Activated naive CD4-positive, alpha-beta T cell treated with anti-CD3 and anti-CD28 coated beads, Interleukin-2, amount 10 ng/mL, durations not matched to agents 7 days and 5 days (primary cell): Measurements from ENCODE around the gene RYR3.
"Not testable (repeated sequence)": the region's sequence is repeated elsewhere in the genome, so short reads cannot be mapped to it uniquely, and the experiment has no call there.

ENCODE experiments used
- CTCF ChIA-PET: fragments of 350-600 bp; sonication (Branson Sonifier 250); formaldehyde crosslinking; loops from one replicate; lab custom pipeline; 2021; ENCODE audit warnings: antibody characterized with exemption; lab: Charles Lee
- DNase-seq: peaks from one replicate; pipeline ENCODE4 v3.0.0-alpha.2; 2020
- H3K27ac Mint-ChIP-seq: one replicate; pipeline ENCODE4 v1.8.0; 2021; ENCODE audit warnings: mild to moderate bottlenecking, moderate library complexity, mixed read lengths
- H3K27me3 Mint-ChIP-seq: one replicate; pipeline ENCODE4 v1.8.0; 2021; ENCODE audit warnings: mild to moderate bottlenecking, mixed read lengths
- H3K36me3 Mint-ChIP-seq: one replicate; pipeline ENCODE4 v1.8.0; 2021; ENCODE audit warnings: mixed read lengths
- H3K4me1 Mint-ChIP-seq: one replicate; pipeline ENCODE4 v1.8.0; 2021; ENCODE audit warnings: mixed read lengths
- H3K4me3 Mint-ChIP-seq: one replicate; pipeline ENCODE4 v1.8.0; 2021; ENCODE audit warnings: mild to moderate bottlenecking, moderate library complexity, mixed read lengths
- H3K9me3 Mint-ChIP-seq: one replicate; pipeline ENCODE4 v1.8.0; 2021; ENCODE audit warnings: mixed read lengths

Gene RYR3

DNA sequence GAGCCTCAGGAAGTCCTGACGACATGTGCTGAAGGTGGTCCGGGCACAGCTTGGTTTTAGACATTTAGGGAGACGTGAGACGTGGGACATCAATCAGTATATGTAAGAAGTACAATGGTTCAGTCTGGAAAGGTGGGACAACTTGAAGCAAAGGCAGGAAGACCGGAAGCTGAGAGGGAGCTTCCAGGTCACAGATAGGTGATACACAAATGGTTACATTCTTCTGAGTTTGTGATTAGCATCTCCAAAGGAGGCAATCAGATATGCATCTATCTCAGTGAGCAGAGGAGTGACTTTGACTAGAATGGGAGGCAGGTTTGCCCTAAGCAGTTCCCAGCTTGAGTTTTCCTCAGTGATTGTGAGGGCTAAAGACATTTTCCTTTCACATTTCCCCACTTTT lies 282.1 kb downstream of the RYR3 start:
- H3K27me3 Mint-ChIP-seq, result no peaks in the 10 kb centered on the region
- no peak for DNase-seq
- no peak overlapping the region for H3K27ac Mint-ChIP-seq
- no peak overlapping the region for H3K4me3 Mint-ChIP-seq
- no peaks in the 10 kb centered on the region for H3K4me1 Mint-ChIP-seq
- CTCF ChIA-PET, result no interaction called here
- peaks cover 2% of the 10 kb centered on the region for H3K9me3 Mint-ChIP-seq
- H3K36me3 Mint-ChIP-seq, result no peaks in the 10 kb centered on the region

- H3K27me3 Mint-ChIP-seq, result not testable (repeated sequence)
Measured at GRCh38 chr15:33598382-33598781, 287.6 kb downstream of the RYR3 start.

DNA sequence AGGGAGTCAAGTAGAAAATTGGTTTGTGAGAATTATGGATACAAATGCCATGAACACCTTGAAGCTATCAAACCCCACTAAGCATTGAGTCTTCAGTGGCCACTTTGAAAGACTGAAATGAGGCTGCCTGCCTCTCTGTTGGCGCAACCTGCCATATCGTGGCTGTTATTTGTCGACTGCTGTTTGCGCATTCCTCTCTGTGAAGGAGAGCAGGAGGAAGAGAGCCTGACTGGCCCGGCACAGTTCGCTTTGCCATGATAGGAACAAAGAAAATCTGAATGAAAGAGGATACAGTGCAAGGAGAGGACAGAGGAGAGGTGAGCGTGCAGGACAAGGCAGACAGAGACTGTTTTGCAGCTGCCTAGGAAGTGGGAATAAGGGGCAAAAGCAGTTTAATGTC lies 289.4 kb downstream of the RYR3 start:
- CTCF ChIA-PET, result no interaction called here
- DNase-seq, result no peak
- no peak overlapping the region for H3K4me3 Mint-ChIP-seq
- H3K9me3 Mint-ChIP-seq, result no peaks in the 10 kb centered on the region
- H3K4me1 Mint-ChIP-seq, result no peaks in the 10 kb centered on the region
- no peaks in the 10 kb centered on the region for H3K27me3 Mint-ChIP-seq
- H3K27ac Mint-ChIP-seq, result no peak overlapping the region
- no peaks in the 10 kb centered on the region for H3K36me3 Mint-ChIP-seq

More at GRCh38 chr15:33598382-33598781, 287.6 kb downstream of the RYR3 start:
- H3K4me3 Mint-ChIP-seq, H3K36me3 Mint-ChIP-seq, H3K9me3 Mint-ChIP-seq, H3K4me1 Mint-ChIP-seq, CTCF ChIA-PET, DNase-seq, H3K27ac Mint-ChIP-seq: not testable (repeated sequence)

DNA sequence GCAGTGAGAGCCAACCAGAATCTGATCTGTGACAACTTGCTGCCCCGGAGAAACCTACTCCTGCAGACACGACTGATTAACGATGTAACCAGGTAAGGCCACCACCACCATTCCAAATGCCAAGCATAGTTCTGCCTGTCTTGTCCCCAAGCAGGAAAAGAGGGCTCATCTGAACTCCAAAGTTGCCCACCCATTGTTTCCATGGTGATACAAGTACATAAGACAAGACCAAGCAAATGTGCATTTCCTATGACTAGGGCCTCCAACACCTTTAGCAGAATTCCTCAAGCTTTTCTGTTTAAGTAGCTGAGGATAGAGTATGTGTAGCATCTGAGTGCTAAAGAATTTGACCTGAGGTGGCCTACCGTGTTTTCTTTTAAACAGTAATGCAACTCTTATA lies 290.7 kb downstream of the RYR3 start:
- CTCF ChIA-PET, result no interaction called here
- no peak overlapping the region for H3K27ac Mint-ChIP-seq
- DNase-seq, result no peak
- no peaks in the 10 kb centered on the region for H3K36me3 Mint-ChIP-seq
- H3K27me3 Mint-ChIP-seq, result no peaks in the 10 kb centered on the region
- H3K4me1 Mint-ChIP-seq, result no peaks in the 10 kb centered on the region
- no peaks in the 10 kb centered on the region for H3K9me3 Mint-ChIP-seq
- H3K4me3 Mint-ChIP-seq, result no peak overlapping the region

DNA sequence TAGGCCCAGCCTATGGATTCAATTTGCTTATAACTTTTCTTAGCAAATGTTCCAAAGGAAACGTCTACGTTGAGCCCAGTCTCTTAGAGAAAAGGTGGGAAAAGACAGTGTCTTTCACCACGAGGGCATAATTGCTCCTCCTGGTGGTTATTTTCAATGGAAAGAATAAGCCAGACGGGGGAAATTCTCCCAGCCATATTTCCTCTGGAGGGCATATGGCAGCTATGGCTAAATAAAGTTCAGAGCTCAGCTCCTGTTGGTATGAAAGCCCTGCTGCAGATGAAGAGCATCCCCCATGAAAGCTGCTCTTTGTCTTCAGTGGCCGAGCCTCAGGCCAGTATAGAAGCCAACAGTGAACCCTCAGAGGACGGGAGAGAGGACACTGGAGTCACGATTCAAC lies 297.9 kb downstream of the RYR3 start:
- CTCF ChIA-PET, result no interaction called here
- Mint-ChIP-seq H3K4me3 (no peak overlapping the region), H3K4me1 (no peaks in the 10 kb centered on the region), H3K9me3 (no peaks in the 10 kb centered on the region), H3K27ac (no peak overlapping the region), H3K36me3 (no peaks in the 10 kb centered on the region), H3K27me3 (no peaks in the 10 kb centered on the region)
- no peak for DNase-seq

- CTCF ChIA-PET, result no interaction called here
- no peak overlapping the region for H3K4me3 Mint-ChIP-seq
- no peaks in the 10 kb centered on the region for H3K4me1 Mint-ChIP-seq
- H3K27ac Mint-ChIP-seq, result no peak overlapping the region
- H3K9me3 Mint-ChIP-seq, result no peaks in the 10 kb centered on the region
- no peaks in the 10 kb centered on the region for H3K27me3 Mint-ChIP-seq
- no peaks in the 10 kb centered on the region for H3K36me3 Mint-ChIP-seq
- no peak for DNase-seq
Measured at GRCh38 chr15:33612721-33613304, 302.0 kb downstream of the RYR3 start.

DNA sequence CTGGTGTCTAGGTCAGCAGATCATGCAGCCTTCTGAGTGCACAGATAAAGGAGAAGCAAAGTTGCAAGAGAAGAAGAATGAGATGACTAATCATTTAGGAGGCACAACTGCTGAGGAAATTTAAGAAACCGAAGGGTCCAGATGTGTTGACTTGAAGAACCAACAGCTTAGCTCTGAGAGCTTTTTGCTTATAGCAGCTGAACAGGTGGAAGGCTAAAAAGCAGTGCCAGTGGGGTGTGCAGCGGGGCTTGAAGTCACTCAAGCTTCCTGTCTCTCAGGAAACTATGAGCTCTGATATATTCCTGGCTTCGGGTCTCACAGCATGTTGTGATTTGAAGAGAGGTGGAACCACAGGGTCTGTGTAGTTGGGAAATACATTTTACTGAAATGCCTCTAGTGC lies 305.7 kb downstream of the RYR3 start:
- CTCF ChIA-PET, result no interaction called here
- Mint-ChIP-seq H3K4me1 (no peaks in the 10 kb centered on the region), H3K9me3 (no peaks in the 10 kb centered on the region), H3K27me3 (no peaks in the 10 kb centered on the region), H3K27ac (no peak overlapping the region), H3K4me3 (no peak overlapping the region), H3K36me3 (no peaks in the 10 kb centered on the region)
- DNase-seq, result no peak

GRCh38 chr15:33618350-33618749 lies 307.6 kb downstream of the RYR3 start:
- no peak overlapping the region for H3K4me3 Mint-ChIP-seq
- no peaks in the 10 kb centered on the region for H3K4me1 Mint-ChIP-seq
- H3K27ac Mint-ChIP-seq, result no peak overlapping the region
- CTCF ChIA-PET, result no interaction called here
- no peaks in the 10 kb centered on the region for H3K36me3 Mint-ChIP-seq
- DNase-seq, result no peak
- no peaks in the 10 kb centered on the region for H3K9me3 Mint-ChIP-seq
- no peaks in the 10 kb centered on the region for H3K27me3 Mint-ChIP-seq

- H3K27ac Mint-ChIP-seq, result no peak overlapping the region
- H3K4me1 Mint-ChIP-seq, result no peaks in the 10 kb centered on the region
- H3K4me3 Mint-ChIP-seq, result no peak overlapping the region
- CTCF ChIA-PET, result no interaction called here
- DNase-seq, result no peak
- no peaks in the 10 kb centered on the region for H3K27me3 Mint-ChIP-seq
- no peaks in the 10 kb centered on the region for H3K36me3 Mint-ChIP-seq
- no peaks in the 10 kb centered on the region for H3K9me3 Mint-ChIP-seq
Measured at GRCh38 chr15:33621141-33621540, 310.4 kb downstream of the RYR3 start.

DNA sequence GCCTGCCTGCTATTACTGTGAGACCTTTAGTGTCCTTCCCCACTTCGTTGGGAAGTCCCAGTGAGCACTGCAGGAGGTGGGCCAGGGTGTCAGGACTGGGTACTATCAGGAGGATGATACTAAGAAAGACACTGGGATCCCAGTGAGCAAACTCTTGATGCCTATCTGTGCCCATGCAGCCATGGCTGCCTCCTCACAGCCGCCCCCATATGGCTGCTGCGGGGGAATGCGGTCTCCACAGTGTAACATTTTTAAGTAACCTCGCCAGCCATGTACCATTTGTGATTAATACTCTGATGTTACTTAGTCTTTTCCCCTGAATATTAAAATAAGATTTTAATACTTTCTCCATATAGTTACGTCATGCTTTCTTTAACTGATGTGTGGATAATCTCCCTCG lies 312.2 kb downstream of the RYR3 start:
- no peak for DNase-seq
- CTCF ChIA-PET, result no interaction called here

GRCh38 chr15:33624439-33624838 lies 313.7 kb downstream of the RYR3 start:
- CTCF ChIA-PET, result no interaction called here
- Mint-ChIP-seq H3K4me1 (no peaks in the 10 kb centered on the region), H3K27ac (no peak overlapping the region), H3K4me3 (no peak overlapping the region), H3K9me3 (no peaks in the 10 kb centered on the region), H3K27me3 (no peaks in the 10 kb centered on the region), H3K36me3 (no peaks in the 10 kb centered on the region)
- no peak for DNase-seq

More for the DNA sequence above, 312.2 kb downstream of the RYR3 start:
- Mint-ChIP-seq H3K4me1 (no peaks in the 10 kb centered on the region), H3K27ac (no peak overlapping the region), H3K9me3 (no peaks in the 10 kb centered on the region), H3K36me3 (no peaks in the 10 kb centered on the region), H3K4me3 (no peak overlapping the region), H3K27me3 (no peaks in the 10 kb centered on the region)

DNA sequence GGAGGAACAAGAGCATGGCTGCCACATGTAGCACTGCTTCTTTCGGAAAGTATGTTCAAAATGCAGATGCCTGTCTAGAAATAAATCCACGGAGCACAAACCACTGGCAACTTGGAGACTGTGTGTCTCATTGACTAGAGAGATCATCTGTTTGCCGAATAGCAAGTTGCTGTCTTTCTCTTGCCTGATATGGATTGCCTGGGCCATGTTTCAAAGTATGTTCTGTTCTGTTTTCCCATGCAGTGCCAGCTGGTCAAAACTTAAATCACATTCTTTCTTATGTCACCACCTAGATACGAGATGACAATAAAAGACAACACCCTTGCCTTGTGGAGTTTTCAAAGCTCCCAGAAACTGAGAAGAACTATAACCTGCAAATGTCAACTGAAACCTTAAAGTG lies 318.9 kb downstream of the RYR3 start:
- no peak overlapping the region for H3K27ac Mint-ChIP-seq
- H3K9me3 Mint-ChIP-seq, result no peaks in the 10 kb centered on the region
- H3K4me1 Mint-ChIP-seq, result no peaks in the 10 kb centered on the region
- no peak for DNase-seq
- CTCF ChIA-PET, result interaction anchor here (0.6 kb wide), 1 partner anchor 838 kb away, joined by 4 read pairs; no protein-coding TSS in a partner anchor
- no peak overlapping the region for H3K4me3 Mint-ChIP-seq
- H3K36me3 Mint-ChIP-seq, result no peaks in the 10 kb centered on the region
- H3K27me3 Mint-ChIP-seq, result no peaks in the 10 kb centered on the region

GRCh38 chr15:33636234-33636633 lies 325.5 kb downstream of the RYR3 start:
- CTCF ChIA-PET, result no interaction called here
- Mint-ChIP-seq H3K4me3 (no peak overlapping the region), H3K4me1 (no peaks in the 10 kb centered on the region), H3K9me3 (no peaks in the 10 kb centered on the region), H3K36me3 (no peaks in the 10 kb centered on the region), H3K27me3 (peaks cover 8% of the 10 kb centered on the region), H3K27ac (no peak overlapping the region)
- DNase-seq, result no peak

- no peak overlapping the region for H3K27ac Mint-ChIP-seq
- no peak for DNase-seq
- no peaks in the 10 kb centered on the region for H3K36me3 Mint-ChIP-seq
- peaks cover 8% of the 10 kb centered on the region for H3K27me3 Mint-ChIP-seq
- CTCF ChIA-PET, result no interaction called here
- no peaks in the 10 kb centered on the region for H3K4me1 Mint-ChIP-seq
- no peak overlapping the region for H3K4me3 Mint-ChIP-seq
- no peaks in the 10 kb centered on the region for H3K9me3 Mint-ChIP-seq
Measured at GRCh38 chr15:33636958-33637357, 326.2 kb downstream of the RYR3 start.

GRCh38 chr15:33638453-33638852 lies 327.7 kb downstream of the RYR3 start:
- no peak for DNase-seq
- H3K4me3 Mint-ChIP-seq, result no peak overlapping the region
- no peak overlapping the region for H3K27ac Mint-ChIP-seq
- H3K4me1 Mint-ChIP-seq, result no peaks in the 10 kb centered on the region
- H3K9me3 Mint-ChIP-seq, result no peaks in the 10 kb centered on the region
- peaks cover 13% of the 10 kb centered on the region for H3K27me3 Mint-ChIP-seq
- CTCF ChIA-PET, result no interaction called here
- H3K36me3 Mint-ChIP-seq, result no peaks in the 10 kb centered on the region

DNA sequence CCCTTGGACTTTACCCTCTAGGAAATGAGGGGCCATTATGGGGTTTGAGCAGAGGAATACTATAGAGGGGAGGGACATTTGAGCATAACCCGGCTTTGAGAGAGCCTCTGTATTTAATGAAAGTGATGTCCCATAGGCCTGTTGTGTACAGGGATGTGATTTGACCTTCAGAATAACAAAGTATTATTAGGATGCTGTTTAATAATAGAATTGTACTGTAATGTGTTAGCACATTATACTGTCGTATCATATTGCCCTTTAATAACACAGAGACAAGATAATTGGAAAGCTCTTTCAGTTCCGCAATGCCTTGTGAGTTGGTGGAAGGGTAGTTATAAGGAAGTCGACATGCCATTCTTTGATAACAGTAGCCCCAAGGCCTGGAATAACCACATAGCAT lies 328.3 kb downstream of the RYR3 start:
- Mint-ChIP-seq H3K27ac (no peak overlapping the region), H3K36me3 (no peaks in the 10 kb centered on the region), H3K27me3 (peaks cover 13% of the 10 kb centered on the region), H3K4me3 (no peak overlapping the region), H3K4me1 (no peaks in the 10 kb centered on the region), H3K9me3 (no peaks in the 10 kb centered on the region)
- CTCF ChIA-PET, result interaction anchor here (1.2 kb wide), 1 partner anchor 347 kb away, joined by 3 read pairs; no protein-coding TSS in a partner anchor
- no peak for DNase-seq
